ENCODE measurements around the gene ZNF532. TPM values are rescaled to one million over a fixed set of nuclear protein-coding genes. Genes with fewer than 3 reads are reported as not detected.

The ZNF532 gene
- polyA plus RNA-seq, 1 donor (not counting 4 experiments of a cell fraction or from before 2014, with no cell fraction given) = 31.5 TPM

DNA sequence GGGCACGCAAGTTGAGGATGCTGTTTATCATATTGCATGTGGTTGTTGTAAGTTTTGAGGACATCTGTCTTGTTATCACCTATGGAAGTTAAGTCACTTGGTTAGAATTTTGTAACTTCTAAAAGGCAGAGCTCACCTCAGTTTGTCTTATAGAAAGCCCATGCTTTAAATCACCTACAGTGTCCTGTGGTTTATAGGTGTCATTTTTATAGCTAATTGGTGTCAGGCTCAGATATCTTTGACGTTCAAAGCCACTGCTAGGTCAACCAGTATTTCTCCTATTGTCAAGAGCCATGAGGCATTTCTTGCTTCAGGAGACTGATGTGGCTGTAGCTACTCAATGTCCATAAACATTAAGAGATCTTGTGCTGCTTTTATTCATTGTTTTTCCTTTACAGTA, 16.8 kb downstream of the ZNF532 start:
- H3K4me3 ChIP-seq (ENCODE audit: control insufficient read depth in 2 of 3, extremely low read depth in 1 of 3, insufficient read depth in 2 of 3, low read depth in 1 of 3, low read length in 3 of 3) = no peak overlapping the region
- H3K9me3 ChIP-seq (ENCODE audit: control insufficient read depth, low read depth, low read length) = no peaks in the 10 kb centered on the region
- DNase-seq (ENCODE audit: low read depth, low spot score) (no peak), FAIRE-seq (no peak)
- no peak overlapping the region for H3K4me2 ChIP-seq (ENCODE audit: control insufficient read depth, extremely low read depth, insufficient read depth, low read depth, low read length)
- dilution Hi-C loops (cut with MboI; ENCODE audit: extremely low pct_ligation_motif_present, low sequenced_read_pairs) = no loop called here
- H3K9ac ChIP-seq (ENCODE audit: control insufficient read depth, extremely low read depth, insufficient read depth, low read length) = no peak overlapping the region
- TF ChIP-seq EZH2 (IDR thresholded peaks at IDR 0.05; ENCODE audit: low read length) = no peak
- no peaks in the 10 kb centered on the region for H3K4me1 ChIP-seq (ENCODE audit: control insufficient read depth, extremely low read depth, insufficient read depth, low read length)
- peaks cover 7 to 11% of the 10 kb centered on the region in 2 experiments for H3K36me3 ChIP-seq (ENCODE audit: control insufficient read depth in 2 of 2, extremely low read depth in 1 of 2, insufficient read depth in 2 of 2, low read length in 2 of 2)
- H3K79me2 ChIP-seq (ENCODE audit: control insufficient read depth, insufficient read depth, low read length) = peaks cover 5% of the 10 kb centered on the region
- no peaks in the 10 kb centered on the region for H4K20me1 ChIP-seq (ENCODE audit: control insufficient read depth, extremely low read depth, insufficient read depth, low read length)
- H2AFZ ChIP-seq (ENCODE audit: control insufficient read depth, low read length) = no peak overlapping the region
- H3K27me3 ChIP-seq (ENCODE audit: control insufficient read depth, extremely low read depth, insufficient read depth, low read length) = no peaks in the 10 kb centered on the region
- no peak overlapping the region for H3K27ac ChIP-seq (ENCODE audit: control insufficient read depth, insufficient read depth, low read length)
- H3K9me1 ChIP-seq (ENCODE audit: control insufficient read depth, extremely low read depth, insufficient read depth, low read length) = no peaks in the 10 kb centered on the region

DNA sequence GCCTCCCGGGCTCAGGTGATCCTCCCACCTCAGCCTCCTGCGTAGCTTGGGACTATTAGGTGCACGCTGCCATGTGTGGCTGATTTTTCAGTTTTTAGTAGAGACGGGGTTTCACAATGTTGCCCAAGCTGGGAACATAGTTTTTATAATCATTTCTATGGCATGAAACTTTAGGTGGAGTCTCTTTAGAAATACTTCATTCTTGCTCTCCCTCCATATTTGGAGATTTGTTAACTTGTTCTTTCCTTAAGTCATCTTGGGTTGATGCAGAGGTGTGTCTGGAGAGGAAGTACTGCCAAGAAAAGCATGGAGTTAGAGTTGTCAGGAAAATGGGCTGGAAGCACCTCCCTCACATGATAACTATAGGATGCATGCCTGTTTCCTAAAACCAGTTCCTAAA, 17.4 kb downstream of the ZNF532 start:
- Histone ChIP-seq H3K27me3 (ENCODE audit: control insufficient read depth, extremely low read depth, insufficient read depth, low read length) (no peaks in the 10 kb centered on the region), H3K79me2 (ENCODE audit: control insufficient read depth, insufficient read depth, low read length) (peaks cover 5% of the 10 kb centered on the region), H3K36me3 (ENCODE audit: control insufficient read depth in 2 of 2, extremely low read depth in 1 of 2, insufficient read depth in 2 of 2, low read length in 2 of 2) (peaks cover 5 to 11% of the 10 kb centered on the region in 2 experiments), H3K9me3 (ENCODE audit: control insufficient read depth, low read depth, low read length) (no peaks in the 10 kb centered on the region), H2AFZ (ENCODE audit: control insufficient read depth, low read length) (no peak overlapping the region), H3K4me2 (ENCODE audit: control insufficient read depth, extremely low read depth, insufficient read depth, low read depth, low read length) (no peak overlapping the region), H3K9ac (ENCODE audit: control insufficient read depth, extremely low read depth, insufficient read depth, low read length) (no peak overlapping the region), H3K4me1 (ENCODE audit: control insufficient read depth, extremely low read depth, insufficient read depth, low read length) (no peaks in the 10 kb centered on the region), H4K20me1 (ENCODE audit: control insufficient read depth, extremely low read depth, insufficient read depth, low read length) (no peaks in the 10 kb centered on the region), H3K4me3 (ENCODE audit: control insufficient read depth in 2 of 3, extremely low read depth in 1 of 3, insufficient read depth in 2 of 3, low read depth in 1 of 3, low read length in 3 of 3) (no peak overlapping the region), H3K27ac (ENCODE audit: control insufficient read depth, insufficient read depth, low read length) (no peak overlapping the region), H3K9me1 (ENCODE audit: control insufficient read depth, extremely low read depth, insufficient read depth, low read length) (no peaks in the 10 kb centered on the region)
- TF ChIP-seq CTCF (optimal IDR thresholded peaks at IDR 0.05 in 1 of 3, IDR thresholded peaks at IDR 0.05 in 1 of 3, conservative IDR thresholded peaks at IDR 0.05 in 1 of 3; ENCODE audit: extremely low read depth in 1 of 3, insufficient read depth in 2 of 3, low read length in 3 of 3) (no peak), EZH2 (IDR thresholded peaks at IDR 0.05; ENCODE audit: low read length) (no peak)
- DNase-seq (ENCODE audit: low read depth, low spot score) (no peak), FAIRE-seq (no peak)
- dilution Hi-C loops (cut with MboI; ENCODE audit: extremely low pct_ligation_motif_present, low sequenced_read_pairs) = no loop called here

DNA sequence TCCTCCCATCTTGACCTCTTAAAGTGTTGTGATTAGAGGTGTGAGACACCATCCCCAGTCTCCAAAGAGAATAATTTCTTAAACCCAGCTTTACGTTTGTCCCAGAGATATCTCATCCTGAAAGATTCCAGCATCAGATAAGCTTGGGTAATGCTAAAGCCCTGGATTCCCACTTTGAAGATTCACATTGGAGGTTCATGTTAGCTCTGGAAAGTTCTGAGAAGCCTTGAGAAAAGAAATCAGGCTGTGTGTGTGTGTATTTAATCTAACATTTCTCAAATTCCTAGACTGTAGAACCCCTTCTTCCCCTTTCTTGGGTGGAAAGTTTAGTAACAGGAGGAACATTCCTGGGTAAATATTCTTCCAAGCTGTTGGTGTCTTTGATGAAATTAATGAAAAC, 18.0 kb downstream of the ZNF532 start:
- Histone ChIP-seq H3K9me1 (ENCODE audit: control insufficient read depth, extremely low read depth, insufficient read depth, low read length) (no peaks in the 10 kb centered on the region), H3K9ac (ENCODE audit: control insufficient read depth, extremely low read depth, insufficient read depth, low read length) (no peak overlapping the region), H3K79me2 (ENCODE audit: control insufficient read depth, insufficient read depth, low read length) (peaks cover 5% of the 10 kb centered on the region), H3K36me3 (ENCODE audit: control insufficient read depth in 2 of 2, extremely low read depth in 1 of 2, insufficient read depth in 2 of 2, low read length in 2 of 2) (peaks cover 6 to 13% of the 10 kb centered on the region in 2 experiments), H3K27ac (ENCODE audit: control insufficient read depth, insufficient read depth, low read length) (no peak overlapping the region), H3K27me3 (ENCODE audit: control insufficient read depth, extremely low read depth, insufficient read depth, low read length) (no peaks in the 10 kb centered on the region), H3K4me3 (ENCODE audit: control insufficient read depth in 2 of 3, extremely low read depth in 1 of 3, insufficient read depth in 2 of 3, low read depth in 1 of 3, low read length in 3 of 3) (no peak overlapping the region), H3K9me3 (ENCODE audit: control insufficient read depth, low read depth, low read length) (no peaks in the 10 kb centered on the region), H2AFZ (ENCODE audit: control insufficient read depth, low read length) (no peak overlapping the region), H3K4me1 (ENCODE audit: control insufficient read depth, extremely low read depth, insufficient read depth, low read length) (no peaks in the 10 kb centered on the region), H4K20me1 (ENCODE audit: control insufficient read depth, extremely low read depth, insufficient read depth, low read length) (no peaks in the 10 kb centered on the region), H3K4me2 (ENCODE audit: control insufficient read depth, extremely low read depth, insufficient read depth, low read depth, low read length) (no peak overlapping the region)
- dilution Hi-C loops (cut with MboI; ENCODE audit: extremely low pct_ligation_motif_present, low sequenced_read_pairs) = no loop called here
- FAIRE-seq (no peak), DNase-seq (ENCODE audit: low read depth, low spot score) (no peak)
- TF ChIP-seq CTCF (optimal IDR thresholded peaks at IDR 0.05 in 1 of 3, IDR thresholded peaks at IDR 0.05 in 1 of 3, conservative IDR thresholded peaks at IDR 0.05 in 1 of 3; ENCODE audit: extremely low read depth in 1 of 3, insufficient read depth in 2 of 3, low read length in 3 of 3) (no peak), EZH2 (IDR thresholded peaks at IDR 0.05; ENCODE audit: low read length) (no peak)

All from keratinocyte (primary cell).